Measurements from ENCODE around the gene CAMTA1.

CAMTA1 gene

GRCh38 chr1:7732331-7732730, 947.1 kb downstream of the CAMTA1 start:
- DNase-seq (ENCODE audit: low read depth): no peak

DNA sequence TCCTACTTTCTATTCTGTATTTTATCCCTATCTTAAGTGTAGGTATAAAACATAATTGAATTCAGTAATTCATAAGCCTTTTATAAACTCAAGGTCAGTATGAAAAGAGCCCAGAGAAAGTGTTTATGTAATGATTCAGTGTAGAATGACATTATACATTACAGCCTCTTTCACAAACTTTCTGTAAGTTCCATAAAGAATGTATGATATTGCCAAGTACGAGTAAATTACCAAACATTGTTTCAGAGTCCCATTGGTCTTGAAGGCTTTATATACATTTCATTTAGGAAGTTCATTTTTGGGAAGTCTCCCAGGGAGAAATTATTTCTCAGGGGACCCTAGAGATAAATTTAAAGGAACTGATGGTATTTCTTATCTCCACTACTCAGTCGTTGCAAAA, 948.0 kb downstream of the CAMTA1 start:
- DNase-seq (ENCODE audit: low read depth): no peak

DNA sequence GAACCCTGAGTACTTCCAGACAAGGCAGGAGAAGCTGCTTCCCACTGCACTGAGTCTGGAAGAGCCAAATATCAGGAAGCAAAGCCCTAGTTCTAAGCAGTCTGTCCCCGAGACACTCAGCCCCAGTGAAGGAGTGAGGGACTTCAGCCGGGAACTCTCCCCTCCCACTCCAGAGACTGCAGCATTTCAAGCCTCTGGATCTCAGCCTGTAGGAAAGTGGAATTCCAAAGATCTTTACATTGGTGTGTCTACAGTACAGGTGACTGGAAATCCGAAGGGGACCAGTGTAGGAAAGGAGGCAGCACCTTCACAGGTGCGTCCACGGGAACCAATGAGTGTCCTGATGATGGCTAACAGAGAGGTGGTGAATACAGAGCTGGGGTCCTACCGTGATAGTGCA, 952.8 kb downstream of the CAMTA1 start:
- no peak for DNase-seq (ENCODE audit: low read depth)

DNA sequence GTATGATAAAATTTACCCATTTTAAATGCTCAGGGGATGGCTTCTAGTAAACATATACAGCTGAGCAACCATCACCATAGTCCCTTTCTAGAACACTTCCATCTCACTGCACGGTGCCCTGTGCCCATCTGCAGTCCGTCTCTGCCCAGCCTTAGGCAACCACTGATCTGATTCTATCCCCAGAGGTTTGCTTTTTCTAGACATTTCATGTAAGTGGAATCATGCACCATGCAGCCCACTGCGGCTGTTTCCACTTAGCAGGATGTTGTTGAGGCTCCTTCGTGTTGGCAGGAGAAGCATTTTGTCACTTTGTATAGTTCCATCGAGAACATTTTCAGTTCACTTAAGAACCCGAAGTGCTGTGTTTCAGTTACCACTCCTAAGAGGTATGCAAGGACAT, 958.1 kb downstream of the CAMTA1 start:
- no peak for DNase-seq (ENCODE audit: low read depth)

- DNase-seq (ENCODE audit: low read depth): no peak
Observed at GRCh38 chr1:7744882-7745281, 959.6 kb downstream of the CAMTA1 start.

- no peak for DNase-seq (ENCODE audit: low read depth)
Observed at GRCh38 chr1:7745783-7746182, 960.5 kb downstream of the CAMTA1 start.

DNA sequence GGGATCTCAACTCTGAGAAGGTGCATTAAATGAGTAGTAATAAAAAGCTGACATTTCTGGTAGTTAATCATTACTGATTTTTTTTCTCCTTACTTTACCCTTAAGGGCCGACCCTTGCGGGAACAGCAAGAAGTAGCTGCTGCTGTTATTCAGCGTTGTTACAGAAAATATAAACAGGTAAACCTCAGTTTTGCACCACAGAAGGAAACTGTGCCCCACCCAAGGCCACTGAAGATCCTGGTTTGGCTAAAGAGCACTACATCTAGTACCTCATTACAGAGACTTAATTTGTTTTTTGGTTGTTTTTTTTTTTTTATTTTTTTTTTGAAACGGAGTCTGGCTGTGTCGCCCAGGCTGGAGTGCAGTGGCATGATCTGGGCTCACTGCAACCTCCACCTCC, 962.4 kb downstream of the CAMTA1 start:
- DNase-seq (ENCODE audit: low read depth): no peak

DNA sequence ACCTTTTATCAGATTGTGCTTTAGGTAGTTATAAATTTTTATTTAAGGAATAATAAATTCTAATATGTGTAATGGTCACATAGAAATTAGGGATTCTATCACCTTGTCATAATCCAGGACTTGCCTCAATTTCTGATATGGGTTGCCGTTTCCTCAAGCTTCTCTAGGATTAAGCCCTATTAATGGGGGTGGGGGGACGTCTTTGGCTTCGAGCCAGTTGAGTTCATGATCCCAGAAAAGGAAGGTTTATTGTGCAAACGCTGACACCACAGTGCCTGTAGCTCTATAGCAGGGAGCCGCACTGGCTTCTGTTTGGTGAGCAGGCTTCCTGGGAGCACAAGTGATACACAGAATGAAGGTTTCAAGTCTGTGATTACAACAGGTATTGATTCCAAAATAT, 963.9 kb downstream of the CAMTA1 start:
- no peak for DNase-seq (ENCODE audit: low read depth)

DNA sequence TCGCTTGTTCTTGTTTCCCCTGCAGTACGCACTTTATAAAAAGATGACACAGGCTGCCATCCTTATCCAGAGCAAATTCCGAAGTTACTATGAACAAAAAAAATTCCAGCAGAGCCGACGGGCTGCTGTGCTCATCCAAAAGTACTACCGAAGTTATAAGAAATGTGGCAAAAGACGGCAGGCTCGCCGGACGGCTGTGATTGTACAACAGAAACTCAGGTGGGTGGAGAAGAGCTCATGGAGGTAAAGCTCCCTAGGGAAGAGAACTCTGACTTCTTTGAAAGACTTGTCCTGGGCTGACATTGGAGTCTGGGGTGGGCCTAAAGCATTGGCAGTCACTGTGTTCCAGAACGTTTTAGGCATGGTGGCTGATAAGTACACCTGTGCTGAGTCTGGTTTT, 965.9 kb downstream of the CAMTA1 start:
- DNase-seq (ENCODE audit: low read depth): no peak

DNA sequence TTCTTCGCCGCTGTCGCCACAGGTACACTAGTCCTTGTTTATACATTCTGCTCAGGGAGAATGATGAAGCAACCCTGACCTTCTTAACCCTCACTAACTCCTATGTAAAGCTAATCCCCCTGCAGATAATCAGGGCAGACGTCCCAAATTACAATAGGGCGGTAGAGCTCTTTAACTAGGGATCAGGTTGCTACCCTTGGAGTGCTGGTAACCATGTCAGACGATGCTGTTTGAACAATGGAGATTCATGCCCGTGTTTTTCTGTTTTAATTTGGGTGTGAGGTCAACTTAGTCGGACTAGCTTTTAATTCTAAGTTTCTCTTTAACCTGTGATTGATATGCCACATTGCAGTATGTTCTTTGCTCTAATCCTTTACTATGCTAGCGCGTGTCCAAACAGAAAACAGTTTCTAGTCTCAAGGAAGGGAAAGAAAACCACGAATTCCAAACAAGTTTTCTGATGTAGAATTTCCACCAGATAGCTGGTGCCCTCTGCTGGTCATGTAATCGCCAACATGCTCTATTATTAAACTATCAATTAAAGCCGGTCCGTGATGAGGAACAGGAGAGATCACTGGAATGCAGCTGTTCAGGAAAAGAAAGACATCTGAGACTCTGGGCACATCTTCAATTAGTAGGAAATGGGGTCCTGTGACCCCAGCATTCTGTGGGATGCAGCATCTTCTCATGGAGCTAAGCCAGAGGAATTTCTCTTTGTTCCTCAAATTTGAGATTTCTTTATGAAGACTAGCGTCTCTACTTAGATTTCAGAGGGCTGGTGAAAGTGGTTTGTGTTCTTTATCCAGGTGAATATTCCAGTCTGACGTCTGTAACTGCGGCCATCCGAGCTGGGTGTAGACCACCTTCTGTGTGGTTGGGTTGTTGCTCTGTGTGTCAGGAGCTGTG, 967.5 kb downstream of the CAMTA1 start:
- DNase-seq (ENCODE audit: low read depth): peak; percentile 35

DNA sequence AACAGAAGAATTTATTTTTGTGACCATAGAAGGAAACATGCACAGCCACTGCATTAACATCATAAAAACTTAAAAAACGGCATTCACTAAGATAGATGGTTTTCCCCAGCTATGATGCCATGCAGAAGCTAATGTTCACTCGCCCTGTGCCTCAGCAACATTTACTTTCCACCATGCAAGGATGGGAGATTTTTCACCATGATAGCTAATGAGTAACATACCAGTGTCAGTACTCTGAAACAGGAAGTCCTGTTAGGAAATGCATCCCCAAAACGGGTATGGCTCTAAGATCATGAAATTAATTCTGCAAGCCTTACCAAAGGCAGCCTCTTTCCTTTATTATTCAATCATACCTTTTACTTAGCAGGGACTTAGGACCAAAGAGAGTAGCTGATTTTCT, 968.4 kb downstream of the CAMTA1 start:
- DNase-seq (ENCODE audit: low read depth): no peak

GRCh38 chr1:7754234-7754633, 969.0 kb downstream of the CAMTA1 start:
- DNase-seq (ENCODE audit: low read depth): no peak

- no peak for DNase-seq (ENCODE audit: low read depth)
Observed at GRCh38 chr1:7755448-7755847, 970.2 kb downstream of the CAMTA1 start.

DNA sequence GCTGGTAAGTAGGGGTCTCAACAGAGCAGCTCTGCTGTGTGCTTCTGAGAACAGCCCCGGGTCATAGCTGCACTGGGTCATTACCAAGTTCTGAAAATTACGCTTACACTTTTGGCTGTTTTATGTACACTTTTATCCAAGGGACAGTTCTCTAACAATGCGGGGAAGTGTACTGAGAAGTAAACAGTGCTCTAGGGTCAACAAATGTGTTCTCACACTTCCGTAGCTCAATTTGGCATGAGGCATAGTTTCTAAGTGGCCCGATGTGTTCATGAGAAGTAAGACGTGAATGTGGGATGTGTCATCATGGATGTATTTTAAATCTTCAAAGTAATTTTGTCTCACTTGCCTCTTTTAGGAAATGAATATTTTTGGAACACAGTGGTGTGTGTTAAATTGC, 975.0 kb downstream of the CAMTA1 start:
- DNase-seq (ENCODE audit: low read depth): no peak

- DNase-seq (ENCODE audit: low read depth): no peak
Observed at GRCh38 chr1:7761103-7761502, 975.8 kb downstream of the CAMTA1 start.

DNA sequence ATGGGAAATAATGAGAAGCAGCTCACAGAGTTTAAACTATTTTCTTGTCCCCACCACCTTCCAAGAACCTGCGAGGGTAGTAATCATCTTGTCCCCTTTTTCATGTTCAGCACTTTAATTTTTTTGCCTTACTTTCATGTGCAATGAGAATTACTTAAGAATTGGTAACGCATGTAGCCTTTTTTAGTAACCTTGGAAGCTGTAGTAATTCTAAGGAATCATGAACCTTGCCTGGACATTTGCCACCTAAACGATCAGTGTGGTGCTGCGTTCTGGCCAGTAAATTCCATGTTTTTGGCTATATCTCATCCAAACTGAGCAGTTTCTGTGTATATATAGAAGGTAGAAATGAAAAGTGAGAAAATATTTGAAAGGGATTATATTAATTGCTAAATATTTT, 981.9 kb downstream of the CAMTA1 start:
- no peak for DNase-seq (ENCODE audit: low read depth)

GRCh38 chr1:7768583-7768982, 983.3 kb downstream of the CAMTA1 start:
- no peak for DNase-seq (ENCODE audit: low read depth)

GRCh38 chr1:7769673-7770412, 984.6 kb downstream of the CAMTA1 start:
- DNase-seq (ENCODE audit: low read depth): no peak

- no peak for DNase-seq (ENCODE audit: low read depth)
Observed at GRCh38 chr1:7770669-7770996, 985.4 kb downstream of the CAMTA1 start.

DNA sequence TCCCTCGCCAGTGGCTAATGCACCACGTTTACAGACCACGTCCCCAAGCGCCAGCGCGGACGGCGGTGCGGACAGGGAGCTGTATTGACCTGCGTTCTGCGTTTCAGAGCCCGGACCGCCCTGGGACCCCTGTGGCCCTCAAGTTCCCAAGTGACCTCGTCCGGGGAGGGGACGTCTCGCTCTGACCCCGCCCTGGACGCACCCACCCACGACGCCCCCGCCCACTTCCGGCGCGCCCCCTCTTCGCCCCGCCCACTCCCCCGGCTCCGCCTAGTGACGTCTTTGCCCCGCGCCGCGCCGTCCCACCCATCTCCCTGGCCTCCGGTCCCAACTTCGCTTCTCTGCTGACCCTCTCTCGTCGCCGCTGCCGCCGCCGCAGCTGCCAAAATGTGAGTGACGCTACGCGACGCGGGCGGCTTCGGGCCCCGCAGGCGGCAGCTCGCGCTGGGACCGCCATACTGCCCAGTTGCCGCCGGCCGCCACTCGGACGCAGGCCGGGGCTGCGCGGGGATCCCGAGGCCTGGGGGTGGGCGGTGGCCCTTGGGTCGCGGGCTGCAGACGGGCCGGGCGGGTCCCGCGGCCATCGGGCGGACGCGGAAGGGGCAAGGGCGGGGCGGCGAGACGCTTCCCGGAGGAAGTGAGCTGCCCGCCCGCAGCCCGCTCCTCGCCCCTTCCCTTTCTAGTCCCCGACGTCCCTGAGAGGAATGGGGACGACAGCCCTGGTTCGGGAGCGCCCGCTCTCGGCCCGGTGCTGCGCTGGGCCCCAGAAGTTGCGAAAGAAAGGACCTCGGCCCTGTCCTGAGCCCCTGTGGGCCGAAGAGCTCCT, 986.0 kb downstream of the CAMTA1 start, which contains the start of gene VAMP3:
VAMP3 (plus strand) TSS at position 300 of the 826 bp plus-strand sequence; CDS start at position 388, 88 bp downstream.
- peak; percentile 82 for DNase-seq (ENCODE audit: low read depth)

DNA sequence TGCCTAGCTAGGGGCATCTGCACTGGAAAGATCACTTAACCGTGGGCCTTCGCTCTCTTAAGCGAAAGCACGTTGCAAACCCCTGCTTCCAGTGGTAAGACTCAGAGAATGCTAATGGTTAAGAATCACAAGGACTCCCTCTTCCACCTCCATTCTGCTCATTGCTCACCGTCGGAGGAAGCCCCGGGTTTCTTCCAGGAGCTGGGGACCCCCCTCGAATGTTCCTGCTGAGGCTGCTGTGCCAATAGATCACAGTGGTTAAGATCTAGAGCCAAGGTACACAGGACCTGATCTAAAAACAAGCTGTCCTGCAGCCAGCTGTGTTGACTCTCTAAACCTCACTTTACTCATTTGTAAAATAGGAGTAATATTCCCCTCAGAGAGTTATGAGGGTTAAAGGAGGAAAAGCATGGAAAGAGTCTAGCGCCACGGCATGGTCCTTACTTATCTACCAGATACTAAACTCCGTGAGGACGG, 986.6 kb downstream of the CAMTA1 start:
- DNase-seq (ENCODE audit: low read depth): no peak

DNA sequence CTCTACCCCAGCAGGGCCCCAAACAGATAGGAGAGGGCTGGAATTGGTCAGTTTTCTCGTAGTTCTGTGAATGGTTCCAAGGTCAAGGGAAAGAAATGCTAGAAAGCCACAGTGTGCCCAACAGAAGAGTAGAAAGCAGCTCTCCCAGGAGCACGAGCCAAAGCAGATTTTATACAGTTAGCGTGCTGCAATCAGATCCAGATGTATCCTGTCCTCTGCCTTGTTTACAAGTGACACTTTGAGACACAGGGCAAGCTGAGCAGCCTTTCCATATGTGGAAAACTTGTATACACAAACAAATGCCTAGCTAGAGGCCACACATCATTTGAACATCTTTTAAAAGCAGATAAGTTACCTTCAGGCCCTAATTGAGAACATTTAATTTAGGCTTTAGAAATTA, 992.3 kb downstream of the CAMTA1 start:
- DNase-seq (ENCODE audit: low read depth): no peak

All from stimulated activated CD8-positive, alpha-beta memory T cell treated with anti-CD3 and anti-CD28 coated beads, Interleukin-12 subunit alpha, Interleukin-12 subunit beta, amount 100 ng/mL, for 1 hour (primary cell).